HepG2 (cell line): Measurements from ENCODE around the gene KCNJ13. TPM values are rescaled to one million over a fixed set of nuclear protein-coding genes. Genes with fewer than 3 reads are reported as not detected.
A peak's percentile ranks its signal among the peaks of the same experiment; 100 is the strongest.
"Not testable (repeated sequence)": the region's sequence is repeated elsewhere in the genome, so short reads cannot be mapped to it uniquely, and the experiment has no call there.

ENCODE experiments used
- ATAC-seq: fragments of 200-7000 bp; cut with Tn5 transposase; 3 replicates; pipeline ENCODE4 v1.9.1; 2020; ENCODE audit warnings: mild to moderate bottlenecking, moderate library complexity
- BruUV-seq: library from RNA; stranded (reverse); fragments of 400-500 nt; replicated peaks from 2 replicates; lab custom pipeline; 2021; lab: Mats Ljungman, UMichigan
- CTCF ChIA-PET: fragments of 300-600 bp; formaldehyde crosslinking; extraction: SDS; loops from one replicate; lab custom pipeline; 2021; ENCODE audit warnings: low total read pairs, inconsistent platforms, low intra/inter-chr PET ratio; lab: Yijun Ruan, JAX
- POLR2A ChIA-PET: fragments of 350-600 bp; sonication (Branson Sonifier 250); formaldehyde crosslinking; loops from one replicate; lab custom pipeline; 2020; ENCODE audit warnings: antibody characterized with exemption, inconsistent platforms; lab: Yijun Ruan, JAX
- DNase-seq: peaks from one replicate; pipeline ENCODE4 v3.0.0-alpha.2; 2015; ENCODE audit warnings: low spot score
- FAIRE-seq: peaks from 3 replicates; lab custom pipeline; 2011; peaks lifted over from hg19 to GRCh38; lab: Jason Lieb, UNC
- H2AFZ ChIP-seq: one replicate; pipeline ENCODE4 v1.6.1; 2011; ENCODE audit warnings: low read length, inconsistent platforms
- H3K27ac ChIP-seq: fragments of 300-600 bp; 3 replicates; pipeline ENCODE4 v1.8.0; 2011; ENCODE audit warnings: mixed run types, mild to moderate bottlenecking, mixed read lengths, low read length, inconsistent platforms; ENCODE audit not compliant: insufficient read depth; ENCODE audit errors: extremely low read length
- H3K27me3 ChIP-seq, 2 experiments: fragments of 200-600 bp in 1 of 2; 2 replicates in 1 of 2; 3 replicates in 1 of 2; pipeline versions ENCODE4 v1.6.0 to v1.8.0; 2011; ENCODE audit warnings: low read length in 2 of 2, mild to moderate bottlenecking in 2 of 2, moderate library complexity in 2 of 2, inconsistent platforms in 1 of 2; ENCODE audit not compliant: insufficient read depth in 2 of 2, control insufficient read depth in 1 of 2
- H3K36me3 ChIP-seq, 2 experiments: fragments of 200-600 bp in 1 of 2; replicated peaks in 1 of 2; 2 replicates in 1 of 2; 3 replicates in 1 of 2; pipeline versions ENCODE4 v1.5.1 to v1.8.0; 2011; ENCODE audit warnings: low read length in 2 of 2, inconsistent platforms in 1 of 2; ENCODE audit not compliant: insufficient read depth in 2 of 2, control insufficient read depth in 1 of 2
- H3K4me1 ChIP-seq: 2 replicates; pipeline ENCODE4 v1.5.1; 2012; ENCODE audit warnings: low read length, inconsistent platforms; ENCODE audit not compliant: insufficient read depth
- H3K4me2 ChIP-seq: 2 replicates; pipeline ENCODE4 v1.6.0; 2011; ENCODE audit warnings: low read depth, low read length, inconsistent platforms
- H3K4me3 ChIP-seq, 3 experiments: fragments of 200-600 bp in 1 of 3; sonication (generic), shearing (Covaris generic) in 1 of 3; replicated peaks in 1 of 3; 2 replicates each; pipeline ENCODE4 v1.5.1; 2011 to 2016; ENCODE audit warnings: low read length in 3 of 3, inconsistent platforms in 2 of 3, low read depth in 2 of 3, mild to moderate bottlenecking in 2 of 3, control low read depth in 1 of 3, mixed read lengths in 1 of 3; ENCODE audit not compliant: insufficient read depth in 1 of 3
- H3K79me2 ChIP-seq: one replicate; pipeline ENCODE4 v1.6.1; 2011; ENCODE audit warnings: low read length, inconsistent platforms; ENCODE audit not compliant: insufficient read depth
- H3K9ac ChIP-seq: 2 replicates; pipeline ENCODE4 v1.6.0; 2011; ENCODE audit warnings: mild to moderate bottlenecking, low read depth, low read length, inconsistent platforms; ENCODE audit not compliant: insufficient read depth
- H3K9me3 ChIP-seq: 2 replicates; pipeline ENCODE4 v1.5.1; 2012; ENCODE audit warnings: mild to moderate bottlenecking, low read length
- H4K20me1 ChIP-seq: 2 replicates; pipeline ENCODE4 v1.6.0; 2011; ENCODE audit warnings: inconsistent platforms, mild to moderate bottlenecking, low read length, moderate library complexity; ENCODE audit not compliant: insufficient read depth
- RCOR2 ChIP-seq: IDR thresholded peaks from 2 replicates; pipeline ENCODE4 v1.6.1; 2016; ENCODE audit warnings: missing biosample characterization, missing genetic modification reagents
- SMAD9 ChIP-seq: sonication (generic); formaldehyde crosslinking; IDR thresholded peaks from 2 replicates; pipeline ENCODE4 v1.5.1; 2020; ENCODE audit warnings: mild to moderate bottlenecking, missing genetic modification reagents
- ZNF17 ChIP-seq: sonication (generic); formaldehyde crosslinking; IDR thresholded peaks from 2 replicates; pipeline ENCODE4 v1.5.0; 2020; ENCODE audit warnings: mild to moderate bottlenecking, missing genetic modification reagents
- ZNF180 ChIP-seq: sonication (generic); formaldehyde crosslinking; IDR thresholded peaks from 2 replicates; pipeline ENCODE4 v1.4.0; 2020; ENCODE audit warnings: low read depth, missing genetic modification reagents, borderline replicate concordance
- ZNF260 ChIP-seq: sonication (generic); formaldehyde crosslinking; IDR thresholded peaks from 2 replicates; pipeline ENCODE4 v1.4.0; 2020; ENCODE audit warnings: missing genetic modification reagents, low read depth, mild to moderate bottlenecking, borderline replicate concordance
- ZNF574 ChIP-seq: sonication (generic); formaldehyde crosslinking; IDR thresholded peaks from 2 replicates; pipeline ENCODE4 v1.4.0; 2020; ENCODE audit warnings: missing genetic modification reagents
- in situ Hi-C: cut with HindIII; loops from 2 replicates; pipeline ENCODE4 v1.10.0; 2017; ENCODE audit warnings: low pct_unique_long_range_greater_than_20kb; ENCODE audit not compliant: extremely low pct_ligation_motif_present
- intact Hi-C: fragments of 100-400 bp; cut with micrococcal nuclease; formaldehyde crosslinking; loops from one replicate; pipeline ENCODE4 v1.10.0; 2022; ENCODE audit not compliant: unreplicated experiment
- polyA plus RNA-seq, 8 experiments: library from polyadenylated mRNA; depleted of rRNA in 3 of 8; stranded (reverse) in 7 of 8; unstranded in 1 of 8; fragments of >200 nt; fragmentation: Illumina TruSeq in 4 of 8; extraction: Trizol in 4 of 8; gene quantifications; 2 replicates each; pipeline versions ENCODE4 v1.2.1 to v1.2.3, GENCODE V29; 2011 to 2016; ENCODE audit warnings: low read depth in 4 of 8, missing spikeins in 1 of 8, mixed read lengths in 1 of 8; ENCODE audit not compliant: insufficient read depth in 1 of 8
- small RNA-seq, 3 experiments: library from RNA; depleted of rRNA; stranded (forward); fragments of <200 nt; gene quantifications; one replicate each; pipeline ENCODE3, GENCODE V24; 2012; ENCODE audit warnings: low read depth in 2 of 3, low replicate concordance in 1 of 3; ENCODE audit not compliant: insufficient read length in 3 of 3, insufficient read depth in 2 of 3
- total RNA-seq, 5 experiments: library from RNA; depleted of rRNA; stranded (reverse); fragments of >200 nt; fragmentation: Illumina TruSeq; extraction: Trizol; gene quantifications; 2 replicates each; pipeline ENCODE4 v1.2.3, GENCODE V29; 2016; ENCODE audit warnings: low read depth in 1 of 5

Gene KCNJ13
- total and polyA plus RNA-seq, 2 of the 13 experiments (the other 11 are each of a cell fraction or from before 2014, with no cell fraction given) = not detected

- TF ChIP-seq SMAD9 (CRISPR knock-in tag) (no peak), ZNF180 (no peak), ZNF574 (CRISPR knock-in tag) (no peak), ZNF17 (CRISPR knock-in tag) (no peak)
Observed at GRCh38 chr2:232721261-232721660, 55.1 kb downstream of the KCNJ13 start (continued).

GRCh38 chr2:232720056-232720455 lies 56.3 kb downstream of the KCNJ13 start:
- H2AFZ ChIP-seq, DNase-seq, H3K4me3 ChIP-seq, BruUV-seq, H3K27me3 ChIP-seq, H3K9me3 ChIP-seq, intact Hi-C loops, H3K9ac ChIP-seq, H3K4me1 ChIP-seq, FAIRE-seq, POLR2A ChIA-PET, in situ Hi-C loops, H3K4me2 ChIP-seq, CTCF ChIA-PET, H3K27ac ChIP-seq, ATAC-seq: not testable (repeated sequence)
- TF ChIP-seq ZNF260 (CRISPR knock-in tag) (0 out of 2 replicates have a peak, but pooled peaks have one; percentile 89), RCOR2 (0 out of 2 replicates have a peak, but pooled peaks have one; percentile 33)
- Histone ChIP-seq H3K79me2 (peaks cover 82% of the 10 kb centered on the region), H3K36me3 (peaks cover 16 to 53% of the 10 kb centered on the region in 2 experiments), H4K20me1 (peaks cover 24% of the 10 kb centered on the region; the same call in 1 of the 2 replicates)

Small RNA genes within 50 kb of the gene (small RNA-seq; reads per million reads assigned to genes)
- gene RNU6-107P = 0 reads per million in 3 experiments

Other genes with a start within 250 kb of the KCNJ13 start
- not detected in 2 replicates for gene CHRNG, start 236.9 kb downstream of the KCNJ13 start, total RNA-seq (2016; rRNA removed; fragmentation: Illumina TruSeq; extraction: Trizol)
- gene CHRNG, start 236.9 kb downstream of the KCNJ13 start, polyA plus RNA-seq (2011; rRNA removed) = not detected in 2 replicates
- gene TIGD1, start 226.0 kb downstream of the KCNJ13 start, total RNA-seq (2016; rRNA removed; fragmentation: Illumina TruSeq; extraction: Trizol) = 4.3 and 9.5 TPM in 2 replicates
- 3.5 and 4.1 TPM in 2 replicates for gene TIGD1, start 226.0 kb downstream of the KCNJ13 start, polyA plus RNA-seq (2011; rRNA removed)
- 101 and 128 TPM in 2 replicates for gene EIF4E2, start 225.9 kb downstream of the KCNJ13 start, total RNA-seq (2016; rRNA removed; fragmentation: Illumina TruSeq; extraction: Trizol)
- gene EIF4E2, start 225.9 kb downstream of the KCNJ13 start, polyA plus RNA-seq (2011; rRNA removed) = 25.0 and 30.3 TPM in 2 replicates
- 0.09 and 0.17 TPM in 2 replicates for gene EFHD1, start 143.0 kb downstream of the KCNJ13 start, total RNA-seq (2016; rRNA removed; fragmentation: Illumina TruSeq; extraction: Trizol)
- 0.24 TPM in 1 of 2 replicates, not detected in the other for gene EFHD1, start 143.0 kb downstream of the KCNJ13 start, polyA plus RNA-seq (2011; rRNA removed)
- gene GIGYF2, start 79.2 kb downstream of the KCNJ13 start, total RNA-seq (2016; rRNA removed; fragmentation: Illumina TruSeq; extraction: Trizol) = 73.5 and 83.4 TPM in 2 replicates
- gene GIGYF2, start 79.2 kb downstream of the KCNJ13 start, polyA plus RNA-seq (2011; rRNA removed) = 44.9 and 46.1 TPM in 2 replicates
- 48.5 and 86.1 TPM in 2 replicates for gene SNORC, start 93.7 kb upstream of the KCNJ13 start, total RNA-seq (2016; rRNA removed; fragmentation: Illumina TruSeq; extraction: Trizol)
- 59.1 and 62.9 TPM in 2 replicates for gene SNORC, start 93.7 kb upstream of the KCNJ13 start, polyA plus RNA-seq (2011; rRNA removed)
- gene NGEF, start 236.7 kb upstream of the KCNJ13 start, total RNA-seq (2016; rRNA removed; fragmentation: Illumina TruSeq; extraction: Trizol) = 11.8 and 14.4 TPM in 2 replicates
- gene NGEF, start 236.7 kb upstream of the KCNJ13 start, polyA plus RNA-seq (2011; rRNA removed) = 36.9 and 40.7 TPM in 2 replicates